Esophagus squamous epithelium (tissue), 5 donors: ENCODE results near the gene PPARG. TPM values are rescaled to one million over a fixed set of nuclear protein-coding genes. Genes with fewer than 3 reads are reported as not detected.

Experiments used
- DNase-seq: peaks from one replicate; lab custom pipeline; 2025; lab: John Stamatoyannopoulos, UW
- H3K27ac ChIP-seq, 4 donors: fragments of 200-600 bp; sonication (generic); one replicate each; pipeline ENCODE4 v1.5.1; 2016 to 2019; ENCODE audit warnings: mild to moderate bottlenecking in 1 of 4
- H3K27me3 ChIP-seq, 4 donors: fragments of 200-600 bp; sonication (generic); 1 replicate in 3 of 4; 2 replicates in 1 of 4; pipeline versions ENCODE4 v1.5.1 to v1.6.0; 2017 to 2021; ENCODE audit warnings: antibody characterized with exemption in 1 of 4
- H3K36me3 ChIP-seq, 3 donors: fragments of 200-600 bp; sonication (generic); one replicate each; pipeline ENCODE4 v1.5.1; 2016 to 2019
- H3K4me1 ChIP-seq, 3 donors: fragments of 200-600 bp; sonication (generic); one replicate each; pipeline ENCODE4 v1.5.1; 2017 to 2019
- H3K4me3 ChIP-seq, 4 donors: fragments of 200-600 bp; sonication (generic); 1 replicate in 3 of 4; 2 replicates in 1 of 4; pipeline ENCODE4 v1.5.1; 2016 to 2019; ENCODE audit warnings: mild to moderate bottlenecking in 2 of 4, moderate library complexity in 1 of 4
- H3K9me3 ChIP-seq, 3 donors: fragments of 200-600 bp; sonication (generic); one replicate each; pipeline ENCODE4 v1.5.1; 2016 to 2019
- CTCF ChIP-seq, 6 experiments: fragments of 450-650 bp in 4 of 6; fragments of 200-600 bp in 2 of 6; sonication (generic) in 2 of 6; IDR thresholded peaks; one replicate each; pipeline ENCODE4 v1.5.1; 2016 to 2019; ENCODE audit warnings: antibody characterized with exemption in 6 of 6, mild to moderate bottlenecking in 4 of 6, moderate library complexity in 4 of 6
- POLR2A ChIP-seq, 4 donors: fragments of 450-650 bp; IDR thresholded peaks; one replicate each; pipeline ENCODE4 v1.6.1; 2017; ENCODE audit warnings: antibody characterized with exemption in 4 of 4, mild to moderate bottlenecking in 4 of 4, moderate library complexity in 3 of 4
- WGBS, 2 donors: methylation state at CpG; one replicate each; pipeline ENCODE4 v1.1.5; 2018; 5-methylcytosine and 5-hydroxymethylcytosine counted together
- intact Hi-C: fragments of 100-400 bp; cut with DNase I; formaldehyde crosslinking; loops from one replicate; pipeline ENCODE4 v1.15.0; 2022
- total RNA-seq, 4 donors: library from RNA; depleted of rRNA; stranded (reverse); fragments of >200 nt; gene quantifications; one replicate each; pipeline ENCODE4 v1.1.0, GENCODE V29; 2016
- donor health status: DM: yes; HTN: yes; CAD: no.

Gene PPARG
- total RNA-seq, 4 donors from 2014 or later, result 6.3 to 13.8 (median 11.4) TPM

- no peak for DNase-seq
- Histone ChIP-seq H3K27ac (no peak overlapping the region), H3K9me3 (no peaks in the 10 kb centered on the region), H3K4me3 (no peak overlapping the region), H3K36me3 (no peaks in the 10 kb centered on the region), H3K27me3 (no peaks in the 10 kb centered on the region), H3K4me1 (no peaks in the 10 kb centered on the region)
- WGBS, 2 donors, result 60 to 67% methylated on average over 1 of the region's 1 CpG
- TF ChIP-seq POLR2A (IDR thresholded peaks at IDR 0.05) (no peak), CTCF (IDR thresholded peaks at IDR 0.05) (no peak)
- intact Hi-C loops, result no loop called here
Measured at GRCh38 chr3:12399226-12399625, 110.4 kb downstream of the PPARG start.

DNA sequence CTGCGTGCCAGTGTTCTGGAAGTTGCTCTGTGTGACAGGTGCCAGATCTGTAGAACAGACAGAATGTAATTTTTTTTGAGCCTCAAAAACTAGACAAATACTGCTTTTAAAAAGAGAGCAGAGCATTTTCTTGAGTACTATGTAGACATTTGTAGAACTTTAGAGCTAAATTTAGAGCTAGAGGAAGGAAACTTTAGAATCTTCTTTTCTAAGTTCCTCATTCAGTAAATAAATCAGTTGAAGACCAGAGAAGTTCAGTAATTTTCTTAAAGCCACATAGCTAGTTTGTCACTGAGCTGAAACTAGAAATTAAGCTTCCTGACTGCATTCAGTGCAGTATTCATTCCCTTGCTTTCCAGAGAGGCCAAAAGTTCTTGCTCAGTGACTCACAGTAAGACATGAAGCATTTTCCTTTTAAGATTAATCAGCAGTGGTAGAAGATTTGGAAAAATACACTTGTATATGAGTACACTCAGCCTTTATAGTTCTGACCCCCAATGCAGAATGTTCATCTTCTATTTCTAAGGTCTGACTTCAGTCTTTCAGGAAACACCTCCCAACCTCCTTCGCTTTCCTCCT lies 111.8 kb downstream of the PPARG start:
- no peak for DNase-seq
- H3K27ac ChIP-seq, result no peak overlapping the region
- WGBS, 2 donors, result 73 to 92% methylated on average over 2 of the region's 2 CpGs

GRCh38 chr3:12401208-12401607 lies 112.3 kb downstream of the PPARG start:
- Histone ChIP-seq H3K36me3 (no peaks in the 10 kb centered on the region), H3K9me3 (no peaks in the 10 kb centered on the region), H3K4me1 (peaks cover 0 to 9% (median 0%) of the 10 kb centered on the region in 3 donors), H3K27ac (no peak overlapping the region), H3K27me3 (no peaks in the 10 kb centered on the region), H3K4me3 (no peak overlapping the region)
- TF ChIP-seq POLR2A (IDR thresholded peaks at IDR 0.05), result no peak
- TF ChIP-seq CTCF (IDR thresholded peaks at IDR 0.05), result no peak
- intact Hi-C loops, result no loop called here
- DNase-seq, result no peak
- 92% methylated on average over 4 of the region's 4 CpGs for WGBS, 2 donors

More for the DNA sequence above, 111.8 kb downstream of the PPARG start:
- TF ChIP-seq CTCF (IDR thresholded peaks at IDR 0.05), result no peak
- TF ChIP-seq POLR2A (IDR thresholded peaks at IDR 0.05), result no peak
- no peaks in the 10 kb centered on the region for H3K36me3 ChIP-seq
- H3K4me1 ChIP-seq, result peaks cover 0 to 4% (median 0%) of the 10 kb centered on the region in 3 donors
- intact Hi-C loops, result no loop called here
- no peaks in the 10 kb centered on the region for H3K27me3 ChIP-seq
- no peak overlapping the region for H3K4me3 ChIP-seq
- no peaks in the 10 kb centered on the region for H3K9me3 ChIP-seq

GRCh38 chr3:12405432-12406272 lies 116.8 kb downstream of the PPARG start:
- intact Hi-C loops, result no loop called here
- peak overlapping the region in 1 of 4 donors; percentile 9 for H3K4me3 ChIP-seq
- no peaks in the 10 kb centered on the region for H3K36me3 ChIP-seq
- no peaks in the 10 kb centered on the region for H3K27me3 ChIP-seq
- no peaks in the 10 kb centered on the region for H3K9me3 ChIP-seq
- H3K27ac ChIP-seq, result peak overlapping the region in 3 of 4 donors; percentile 28 to 54 (median 30)
- peaks cover 0 to 9% (median 0%) of the 10 kb centered on the region in 3 donors for H3K4me1 ChIP-seq
- WGBS, 2 donors, result 63 to 70% methylated on average over 20 of the region's 20 CpGs
- TF ChIP-seq CTCF (IDR thresholded peaks at IDR 0.05) (no peak), POLR2A (IDR thresholded peaks at IDR 0.05) (no peak)
- peak; percentile 36 for DNase-seq
